Mesothelial cell of epicardium (in vitro differentiated cells): ENCODE results near the gene FADS3. TPM values are rescaled to one million over a fixed set of nuclear protein-coding genes. Genes with fewer than 3 reads are reported as not detected.
A peak's percentile ranks its signal among the peaks of the same experiment; 100 is the strongest.

Experiments used
- DNase-seq, 2 experiments: peaks; one replicate each; pipeline ENCODE4 v3.0.0; 2021; ENCODE audit warnings: low spot score in 2 of 2; ENCODE audit not compliant: unreplicated experiment in 2 of 2
- H3K27ac Mint-ChIP-seq: 2 replicates; pipeline ENCODE4 v1.8.0; 2021; ENCODE audit warnings: mixed read lengths
- H3K27me3 Mint-ChIP-seq: 2 replicates; pipeline ENCODE4 v1.8.0; 2021; ENCODE audit warnings: low read depth, mixed read lengths
- H3K36me3 Mint-ChIP-seq: 2 replicates; pipeline ENCODE4 v1.8.0; 2021; ENCODE audit warnings: mixed read lengths
- H3K4me1 Mint-ChIP-seq: 2 replicates; pipeline ENCODE4 v1.8.0; 2021; ENCODE audit warnings: mixed read lengths
- H3K4me3 Mint-ChIP-seq: 2 replicates; pipeline ENCODE4 v1.8.0; 2021; ENCODE audit warnings: mild to moderate bottlenecking, moderate library complexity, mixed read lengths
- H3K9me3 Mint-ChIP-seq: 2 replicates; pipeline ENCODE4 v1.8.0; 2021; ENCODE audit warnings: mixed read lengths
- total RNA-seq: library from RNA; stranded (reverse); gene quantifications from 3 replicates; pipeline ENCODE4 v1.2.1, GENCODE V29; 2021
- TF ChIP-seq, protein P1 (sequence below): fragments of 200-600 bp; sonication (generic); IDR thresholded peaks from one replicate; pipeline ENCODE4 v1.5.0; 2021; ENCODE audit warnings: antibody characterized with exemption; ENCODE audit not compliant: unreplicated experiment

FADS3 gene
- total RNA-seq, 1 donor from 2014 or later = 8.9 TPM

- Mint-ChIP-seq H3K27me3 (no peaks in the 10 kb centered on the region), H3K27ac (peak overlapping the region; percentile 90), H3K9me3 (no peaks in the 10 kb centered on the region)
These were observed 57.4 kb downstream of the FADS3 start for GRCh38 chr11:61833926-61834277.

GRCh38 chr11:61833471-61833870, 57.9 kb downstream of the FADS3 start:
- Mint-ChIP-seq H3K4me1 (peaks cover 59% of the 10 kb centered on the region), H3K4me3 (no peak overlapping the region), H3K27me3 (no peaks in the 10 kb centered on the region), H3K27ac (peak overlapping the region; percentile 90), H3K9me3 (no peaks in the 10 kb centered on the region), H3K36me3 (peaks cover 6% of the 10 kb centered on the region)
- TF ChIP-seq, protein P1, sequence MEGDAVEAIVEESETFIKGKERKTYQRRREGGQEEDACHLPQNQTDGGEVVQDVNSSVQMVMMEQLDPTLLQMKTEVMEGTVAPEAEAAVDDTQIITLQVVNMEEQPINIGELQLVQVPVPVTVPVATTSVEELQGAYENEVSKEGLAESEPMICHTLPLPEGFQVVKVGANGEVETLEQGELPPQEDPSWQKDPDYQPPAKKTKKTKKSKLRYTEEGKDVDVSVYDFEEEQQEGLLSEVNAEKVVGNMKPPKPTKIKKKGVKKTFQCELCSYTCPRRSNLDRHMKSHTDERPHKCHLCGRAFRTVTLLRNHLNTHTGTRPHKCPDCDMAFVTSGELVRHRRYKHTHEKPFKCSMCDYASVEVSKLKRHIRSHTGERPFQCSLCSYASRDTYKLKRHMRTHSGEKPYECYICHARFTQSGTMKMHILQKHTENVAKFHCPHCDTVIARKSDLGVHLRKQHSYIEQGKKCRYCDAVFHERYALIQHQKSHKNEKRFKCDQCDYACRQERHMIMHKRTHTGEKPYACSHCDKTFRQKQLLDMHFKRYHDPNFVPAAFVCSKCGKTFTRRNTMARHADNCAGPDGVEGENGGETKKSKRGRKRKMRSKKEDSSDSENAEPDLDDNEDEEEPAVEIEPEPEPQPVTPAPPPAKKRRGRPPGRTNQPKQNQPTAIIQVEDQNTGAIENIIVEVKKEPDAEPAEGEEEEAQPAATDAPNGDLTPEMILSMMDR = no peak
- no peak for DNase-seq

More at GRCh38 chr11:61833926-61834277, 57.4 kb downstream of the FADS3 start:
- TF ChIP-seq, protein P1 = no peak
- DNase-seq = no peak
- Mint-ChIP-seq H3K4me1 (peaks cover 59% of the 10 kb centered on the region), H3K4me3 (no peak overlapping the region), H3K36me3 (peaks cover 10% of the 10 kb centered on the region)

DNA sequence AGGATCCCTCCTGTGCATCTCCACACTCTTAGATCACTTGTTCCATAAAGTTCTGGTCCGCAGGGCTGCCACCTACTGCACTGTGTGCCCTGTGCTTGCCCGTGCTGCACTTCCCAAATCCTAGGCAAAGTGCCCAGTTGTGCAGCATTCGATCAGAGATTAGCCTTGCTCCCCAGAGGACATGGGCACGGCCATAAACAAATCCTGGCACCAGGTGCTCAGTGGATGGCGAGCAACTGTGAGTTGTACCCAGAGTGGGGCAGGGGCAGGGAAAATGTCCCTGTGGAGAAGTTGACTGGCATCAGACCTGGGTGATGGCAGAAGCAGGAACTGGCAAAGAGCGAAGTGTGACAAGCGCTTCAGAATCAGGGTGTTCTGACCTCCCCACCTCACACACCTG, 58.6 kb downstream of the FADS3 start:
- TF ChIP-seq, protein P1 = no peak
- no peak for DNase-seq
- no peaks in the 10 kb centered on the region for H3K9me3 Mint-ChIP-seq
- H3K36me3 Mint-ChIP-seq = peaks cover 2% of the 10 kb centered on the region
- H3K4me3 Mint-ChIP-seq = no peak overlapping the region
- H3K4me1 Mint-ChIP-seq = peaks cover 59% of the 10 kb centered on the region
- H3K27ac Mint-ChIP-seq = peak overlapping the region; percentile 90
- H3K27me3 Mint-ChIP-seq = no peaks in the 10 kb centered on the region

DNA sequence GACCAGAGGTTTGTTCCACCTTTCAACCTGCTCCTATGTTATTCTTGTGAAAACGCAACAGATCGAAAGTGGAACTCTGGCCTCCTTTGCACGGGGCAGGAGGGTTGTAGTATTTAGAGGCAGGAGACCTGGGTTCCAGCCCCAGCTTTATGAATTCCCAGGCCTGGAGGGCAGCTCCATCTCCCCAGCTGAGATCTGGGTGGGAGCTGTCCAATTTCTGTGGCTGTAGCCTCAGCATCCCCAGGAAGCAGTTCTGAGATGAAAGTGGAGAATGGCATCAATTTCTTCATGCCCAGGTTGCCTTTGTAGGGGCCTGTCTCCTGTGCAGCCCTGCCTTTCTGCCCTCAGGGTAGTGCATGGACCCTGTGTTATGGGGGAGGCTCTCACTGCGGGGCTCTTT, 59.1 kb downstream of the FADS3 start:
- peaks cover 2% of the 10 kb centered on the region for H3K36me3 Mint-ChIP-seq
- H3K27ac Mint-ChIP-seq = peak overlapping the region; percentile 94
- H3K4me1 Mint-ChIP-seq = peaks cover 60% of the 10 kb centered on the region
- TF ChIP-seq, protein P1 = no peak
- no peak for DNase-seq
- H3K27me3 Mint-ChIP-seq = no peaks in the 10 kb centered on the region
- peak overlapping the region; percentile 52 for H3K4me3 Mint-ChIP-seq
- no peaks in the 10 kb centered on the region for H3K9me3 Mint-ChIP-seq

GRCh38 chr11:61830237-61831105, 60.9 kb downstream of the FADS3 start:
- H3K4me1 Mint-ChIP-seq = peaks cover 65% of the 10 kb centered on the region
- H3K9me3 Mint-ChIP-seq = no peaks in the 10 kb centered on the region
- H3K4me3 Mint-ChIP-seq = peak overlapping the region; percentile 89
- H3K36me3 Mint-ChIP-seq = peaks cover 2% of the 10 kb centered on the region
- TF ChIP-seq, protein P1 = no peak
- no peak for DNase-seq
- H3K27ac Mint-ChIP-seq = peak overlapping the region; percentile 94
- H3K27me3 Mint-ChIP-seq = no peaks in the 10 kb centered on the region
